ENCODE measurements around the gene C10orf95.

- TF ChIP-seq, protein P1, sequence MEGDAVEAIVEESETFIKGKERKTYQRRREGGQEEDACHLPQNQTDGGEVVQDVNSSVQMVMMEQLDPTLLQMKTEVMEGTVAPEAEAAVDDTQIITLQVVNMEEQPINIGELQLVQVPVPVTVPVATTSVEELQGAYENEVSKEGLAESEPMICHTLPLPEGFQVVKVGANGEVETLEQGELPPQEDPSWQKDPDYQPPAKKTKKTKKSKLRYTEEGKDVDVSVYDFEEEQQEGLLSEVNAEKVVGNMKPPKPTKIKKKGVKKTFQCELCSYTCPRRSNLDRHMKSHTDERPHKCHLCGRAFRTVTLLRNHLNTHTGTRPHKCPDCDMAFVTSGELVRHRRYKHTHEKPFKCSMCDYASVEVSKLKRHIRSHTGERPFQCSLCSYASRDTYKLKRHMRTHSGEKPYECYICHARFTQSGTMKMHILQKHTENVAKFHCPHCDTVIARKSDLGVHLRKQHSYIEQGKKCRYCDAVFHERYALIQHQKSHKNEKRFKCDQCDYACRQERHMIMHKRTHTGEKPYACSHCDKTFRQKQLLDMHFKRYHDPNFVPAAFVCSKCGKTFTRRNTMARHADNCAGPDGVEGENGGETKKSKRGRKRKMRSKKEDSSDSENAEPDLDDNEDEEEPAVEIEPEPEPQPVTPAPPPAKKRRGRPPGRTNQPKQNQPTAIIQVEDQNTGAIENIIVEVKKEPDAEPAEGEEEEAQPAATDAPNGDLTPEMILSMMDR (IDR thresholded peaks at IDR 0.05) = no peak
- no peak for TF ChIP-seq POLR2A (IDR thresholded peaks at IDR 0.05)
Observed at GRCh38 chr10:102408728-102409603, 42.4 kb downstream of the C10orf95 start.
